ENCODE measurements around the gene ST8SIA2.

DNA sequence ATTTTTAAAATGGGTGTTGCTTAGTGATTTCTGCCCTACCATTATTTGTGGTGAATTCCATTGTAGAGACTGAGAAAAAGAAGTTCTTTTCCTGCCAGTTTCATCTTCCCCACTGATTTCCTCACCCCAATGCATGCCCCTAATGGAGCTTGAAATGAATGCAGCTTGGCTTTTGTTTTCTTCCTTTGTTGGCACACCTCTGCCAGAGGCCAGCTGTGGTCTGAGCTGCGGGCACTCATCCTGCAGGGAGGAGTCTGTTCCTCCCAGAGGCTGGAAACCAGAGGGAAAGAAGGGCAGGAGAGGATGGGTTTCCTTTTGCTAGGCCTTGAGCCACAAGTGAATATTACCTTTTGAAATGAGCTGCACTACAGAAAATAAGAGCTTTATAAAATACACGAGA is 9.3 kb upstream of the ST8SIA2 start:
- TF ChIP-seq CTCF (IDR thresholded peaks at IDR 0.05) = no peak
- TF ChIP-seq POLR2A (IDR thresholded peaks at IDR 0.05) = no peak
